GM18868 (cell line): ENCODE data around the gene PRSS27.

Source experiments
- ATAC-seq: cut with Tn5 transposase; IDR thresholded peaks from one replicate; pipeline ENCODE4 v1.9.1; 2021; ENCODE audit warnings: mild to moderate bottlenecking, moderate library complexity; ENCODE audit not compliant: unreplicated experiment

The PRSS27 gene

DNA sequence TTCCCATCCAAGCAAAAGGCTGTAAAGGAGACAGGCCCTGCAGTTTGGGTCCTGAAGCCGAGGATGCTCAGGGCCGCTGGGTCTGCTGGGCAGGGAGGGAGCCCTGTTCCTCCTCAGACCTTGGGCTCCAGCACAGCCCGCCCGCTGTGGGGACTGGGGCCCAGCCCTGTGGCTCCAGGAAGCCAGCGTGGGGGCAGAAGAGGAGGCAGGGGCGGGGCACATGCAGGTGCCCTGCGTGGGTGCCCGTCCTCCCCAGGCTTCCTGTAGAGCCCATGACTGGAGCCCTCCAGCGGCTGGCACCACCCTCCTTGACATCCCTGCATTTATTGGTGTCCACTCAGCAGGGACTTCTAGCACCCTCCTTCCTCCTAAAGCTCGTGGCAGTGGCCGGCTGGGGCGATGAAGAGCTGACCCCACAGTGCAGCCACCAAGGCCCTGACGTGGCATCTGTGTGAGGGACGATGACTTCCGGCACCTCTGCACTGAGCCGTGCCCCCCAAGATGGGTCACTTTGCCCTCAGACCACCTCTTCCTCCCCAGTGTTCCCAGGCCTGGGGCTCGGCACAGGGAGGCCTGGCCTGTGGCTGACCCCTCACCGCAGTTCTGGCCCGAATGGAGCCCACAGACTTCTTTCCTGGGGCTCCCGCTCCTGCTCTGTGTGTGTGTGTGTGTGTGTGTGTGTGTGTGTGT, 9.9 kb downstream of the PRSS27 start:
- ATAC-seq: no peak

DNA sequence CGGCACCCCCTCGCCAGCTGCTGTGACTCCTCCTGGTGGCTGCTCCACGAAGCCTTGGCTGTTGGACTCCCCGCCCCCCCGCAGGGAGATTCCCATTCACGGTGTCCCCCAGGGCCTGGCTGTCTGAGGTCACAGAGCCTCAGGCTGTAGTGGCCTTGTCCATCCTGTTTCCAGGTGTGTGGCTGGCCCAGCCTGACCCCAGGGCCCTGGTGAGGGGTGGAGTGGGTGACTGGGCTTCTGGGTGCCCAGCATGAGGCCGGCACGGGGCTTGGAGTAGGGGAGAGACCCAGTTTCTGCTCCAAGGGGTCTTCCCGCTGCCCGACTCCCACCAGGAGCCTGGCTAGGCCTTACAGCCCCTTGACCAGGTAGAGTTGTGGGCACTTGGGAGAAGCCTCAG, 10.4 kb downstream of the PRSS27 start:
- no peak for ATAC-seq

DNA sequence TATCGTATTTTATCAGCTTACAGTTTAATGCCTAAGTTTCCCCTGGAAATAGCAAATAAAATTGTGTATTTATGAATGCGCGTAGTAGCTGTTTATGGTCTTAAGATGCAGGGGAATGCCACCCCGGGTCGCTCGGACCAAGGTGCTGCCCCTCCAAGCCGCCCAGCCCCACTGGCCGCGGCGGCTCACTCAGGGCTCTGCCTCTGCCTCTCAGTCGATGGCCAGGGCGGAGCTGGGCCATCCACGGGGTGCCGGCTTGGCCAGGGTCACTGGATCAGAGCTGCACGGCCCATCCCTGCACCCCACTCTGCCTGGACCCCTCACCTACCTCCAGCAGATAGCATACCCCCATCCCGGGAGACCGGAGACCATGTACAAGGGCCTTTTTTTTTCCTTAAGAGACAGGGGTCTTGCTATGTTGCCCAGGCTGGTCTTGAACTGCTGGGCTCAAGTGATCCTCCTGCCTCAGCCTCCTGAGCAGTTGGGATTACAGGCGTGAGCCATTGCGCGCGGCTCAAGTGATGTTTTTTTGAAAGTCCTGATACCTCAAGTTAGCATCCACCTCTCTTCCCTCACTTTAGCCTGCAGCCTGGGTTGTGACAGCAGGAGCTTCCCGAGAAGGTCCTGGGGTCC, 11.0 kb downstream of the PRSS27 start:
- ATAC-seq: no peak

DNA sequence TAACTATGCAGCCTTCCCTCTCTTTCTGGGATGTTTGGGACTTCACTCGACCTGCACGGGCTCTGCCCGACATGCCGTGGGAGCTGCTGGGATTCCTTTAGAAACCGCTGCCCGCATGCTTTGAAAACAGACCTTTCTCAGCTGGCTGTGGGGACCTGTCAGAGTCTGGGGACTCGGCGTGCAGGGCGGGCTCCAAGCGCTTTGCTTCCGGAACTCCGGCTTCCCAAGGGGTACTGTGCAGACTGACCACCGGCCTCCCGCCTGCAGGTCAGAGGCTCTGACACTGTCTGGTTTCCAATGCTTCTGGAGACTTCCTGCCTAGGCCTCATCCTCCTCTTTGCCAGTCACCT, 11.8 kb downstream of the PRSS27 start:
- ATAC-seq: no peak

- ATAC-seq: no peak
These were observed 12.4 kb downstream of the PRSS27 start for GRCh38 chr16:2707368-2708289.

GRCh38 chr16:2706611-2707311, 13.3 kb downstream of the PRSS27 start:
- ATAC-seq: no peak

GRCh38 chr16:2706085-2706484, 13.9 kb downstream of the PRSS27 start:
- ATAC-seq: no peak

DNA sequence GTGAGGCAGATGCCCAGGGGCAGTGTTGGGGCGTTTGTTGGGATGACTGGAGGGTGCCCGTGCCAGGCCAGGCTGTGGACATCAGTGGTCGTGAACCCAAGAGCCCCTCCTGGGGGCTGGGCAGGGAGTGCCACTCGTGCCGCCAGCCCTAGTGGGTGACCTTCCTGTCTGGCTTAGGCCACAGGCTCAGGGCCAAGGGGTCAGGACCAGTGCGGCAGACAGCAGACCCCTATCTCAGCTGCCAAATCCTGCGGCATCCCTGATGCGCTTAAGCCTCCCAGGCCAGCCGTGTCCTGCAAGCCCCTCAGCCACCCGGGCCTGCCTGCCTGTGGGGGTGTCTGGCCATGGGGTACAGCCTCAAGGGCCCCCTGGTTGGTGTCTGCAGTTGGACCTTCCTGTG, 14.7 kb downstream of the PRSS27 start:
- ATAC-seq: no peak

DNA sequence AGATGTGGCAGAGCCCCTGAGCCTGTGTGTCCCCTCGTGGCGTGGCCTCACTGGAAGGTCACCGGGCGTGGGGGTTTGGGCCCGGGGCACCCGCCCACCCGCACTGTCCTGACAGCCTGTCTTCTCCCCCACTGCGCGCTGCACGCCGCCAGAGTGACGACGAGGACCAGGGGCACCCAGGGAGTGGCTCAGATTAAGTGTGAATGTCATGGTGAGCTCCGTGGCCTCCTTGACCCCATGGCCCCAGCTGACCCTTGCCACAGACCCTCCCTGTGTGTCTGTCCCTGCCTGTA, 15.1 kb downstream of the PRSS27 start:
- ATAC-seq: no peak

DNA sequence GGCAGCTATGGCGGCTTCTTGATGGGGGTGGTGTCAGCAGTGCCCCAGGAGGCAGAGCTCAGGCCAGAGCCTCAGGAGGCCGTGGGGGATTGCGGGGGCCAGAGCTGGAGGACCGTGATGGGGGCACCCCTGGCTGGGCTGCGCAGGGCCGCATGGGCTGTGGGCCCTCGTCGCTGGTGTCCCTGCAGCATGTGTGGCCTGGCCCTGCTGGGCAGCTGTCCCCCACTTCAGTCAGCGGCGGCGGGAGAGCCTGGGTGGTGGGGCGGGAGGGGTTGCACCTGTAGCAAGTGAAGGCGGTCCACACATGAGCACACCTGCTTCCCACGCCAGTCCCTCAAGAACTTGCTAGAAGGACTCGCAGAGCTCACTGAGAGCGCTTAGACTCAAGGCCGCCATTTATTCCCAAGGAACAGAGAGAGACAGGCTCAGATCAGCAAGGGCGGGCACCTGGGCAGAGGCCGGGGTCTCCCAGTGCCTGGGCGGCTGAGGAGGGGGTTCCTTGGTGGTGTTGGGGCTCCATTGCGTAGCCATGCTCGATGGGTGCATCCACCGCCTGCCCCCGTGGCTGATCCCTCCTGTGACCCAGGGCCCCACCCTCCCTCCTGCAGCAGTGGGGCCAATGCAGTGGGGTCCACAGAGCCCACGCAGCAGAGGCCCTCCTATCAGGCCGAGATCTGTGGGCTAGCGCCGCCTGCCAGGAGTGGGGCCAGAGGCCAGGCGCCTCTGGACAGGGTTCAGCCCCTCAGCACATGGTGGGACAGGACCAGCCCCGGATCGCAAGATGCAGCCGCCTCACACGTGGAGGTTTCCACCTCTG, 15.7 kb downstream of the PRSS27 start:
- no peak for ATAC-seq

DNA sequence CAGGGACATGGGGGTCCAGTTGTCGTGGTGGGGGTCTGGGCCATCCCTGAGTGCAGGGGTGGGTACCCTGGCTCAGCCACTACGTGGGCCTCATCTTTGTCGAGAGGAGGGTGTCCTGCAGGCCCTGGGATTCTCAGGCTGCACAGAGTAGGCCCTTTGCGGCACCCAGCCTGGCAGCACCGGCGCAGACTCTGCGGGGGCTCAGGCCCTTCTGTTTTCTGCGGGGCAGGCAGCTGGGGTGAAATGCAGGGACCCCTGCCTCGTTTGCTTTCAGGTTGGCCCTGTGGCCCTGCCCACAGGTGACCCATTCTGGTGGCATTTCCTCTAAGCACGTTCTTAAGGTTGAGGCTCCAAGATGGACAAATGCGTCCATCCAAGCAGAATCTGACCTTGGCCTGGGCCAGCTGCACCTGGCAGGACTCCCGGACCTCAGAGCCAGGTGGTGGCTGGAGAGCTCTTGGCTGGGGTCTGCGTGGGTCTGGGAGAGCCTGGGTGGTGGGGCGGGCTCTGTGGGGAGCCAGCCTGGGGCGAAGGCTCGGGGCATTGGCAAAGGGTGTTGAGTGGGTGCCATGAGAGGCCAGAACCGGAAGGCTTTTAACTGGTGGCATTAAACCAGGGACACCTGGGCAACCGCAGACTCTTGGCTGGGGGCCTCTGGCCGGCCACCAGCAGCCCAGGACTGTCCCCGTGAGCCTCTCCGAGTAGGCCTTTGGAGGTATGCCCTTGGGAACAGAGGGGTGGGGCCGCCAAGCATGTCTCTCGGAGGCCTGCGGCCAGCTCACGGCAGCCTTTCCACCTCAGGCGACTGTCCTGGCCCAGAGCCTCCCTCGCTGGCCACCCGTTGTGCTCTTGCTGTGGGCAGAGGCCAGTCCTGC, 16.9 kb downstream of the PRSS27 start:
- no peak for ATAC-seq

- no peak for ATAC-seq
These were observed 17.6 kb downstream of the PRSS27 start for GRCh38 chr16:2702438-2702825.

- no peak for ATAC-seq
These were observed 18.1 kb downstream of the PRSS27 start for GRCh38 chr16:2701713-2702437.

- ATAC-seq: no peak
These were observed 18.8 kb downstream of the PRSS27 start for GRCh38 chr16:2701272-2701671.

- no peak for ATAC-seq
These were observed 19.2 kb downstream of the PRSS27 start for GRCh38 chr16:2700786-2701185.

GRCh38 chr16:2699791-2700600, 20.0 kb downstream of the PRSS27 start:
- ATAC-seq: no peak

DNA sequence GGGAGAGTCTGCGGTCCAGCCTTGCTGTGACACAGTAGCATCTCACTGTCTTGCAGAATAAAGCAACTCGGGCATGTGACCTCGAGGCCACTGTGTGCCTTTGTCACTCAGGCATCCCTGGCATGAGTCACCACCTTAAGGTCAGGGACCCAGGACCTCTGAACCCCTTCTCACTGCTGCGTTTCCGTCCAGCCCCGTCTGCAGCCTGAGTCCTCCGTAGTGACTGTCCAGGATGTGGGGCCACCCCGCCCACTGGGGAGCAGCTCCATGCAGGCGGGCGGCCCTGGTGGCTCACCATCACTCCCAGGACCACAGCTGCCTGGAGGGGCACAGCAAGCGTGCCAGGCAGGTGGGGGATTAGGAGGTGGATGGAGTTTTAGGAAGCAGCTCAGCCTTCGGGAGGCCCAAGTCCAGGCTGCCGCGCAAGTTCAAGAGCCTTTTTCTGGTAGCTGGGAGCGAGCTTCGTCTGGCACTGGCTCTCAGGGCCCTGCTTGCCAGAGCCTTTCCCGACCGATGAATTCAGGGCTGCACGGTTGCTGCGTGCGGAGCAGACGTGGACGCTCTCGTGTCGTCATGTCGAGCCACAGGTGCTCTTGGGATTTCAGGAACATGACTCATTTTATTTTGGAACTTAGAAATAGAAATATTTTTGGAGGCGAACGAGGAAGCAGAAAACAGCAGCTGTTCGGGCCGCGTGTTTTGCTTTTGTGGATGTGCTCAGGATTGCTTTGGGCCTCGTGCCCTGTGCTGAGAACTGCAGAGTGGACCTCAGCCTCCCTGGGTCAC, 20.9 kb downstream of the PRSS27 start:
- ATAC-seq: no peak
